ENCODE measurements around the gene EPHA8. TPM values are rescaled to one million over a fixed set of nuclear protein-coding genes. Genes with fewer than 3 reads are reported as not detected.

EPHA8 gene
- total RNA-seq, 1 experiment from 2014 or later: not detected

- Histone ChIP-seq H3K4me1 (ENCODE audit: low read length) (no peaks in the 10 kb centered on the region), H3K9ac (ENCODE audit: low read length) (no peak overlapping the region), H3K4me3 (ENCODE audit: low read length) (no peak overlapping the region), H3K9me3 (ENCODE audit: low read length) (no peaks in the 10 kb centered on the region), H3K27me3 (ENCODE audit: low read length) (no peaks in the 10 kb centered on the region), H3K36me3 (ENCODE audit: insufficient read depth, low read length) (no peaks in the 10 kb centered on the region), H3K4me2 (ENCODE audit: low read depth, low read length, poor library complexity, severe bottlenecking) (no peak overlapping the region), H3K27ac (ENCODE audit: low read length) (no peak overlapping the region), H3K79me2 (ENCODE audit: low read length) (no peaks in the 10 kb centered on the region), H4K20me1 (ENCODE audit: insufficient read depth, low read depth, low read length) (no peaks in the 10 kb centered on the region; the same call in 1 of the 2 replicates), H2AFZ (ENCODE audit: low read length) (no peak overlapping the region), H3K9me2 (replicated peaks; ENCODE audit: insufficient read depth, low read length) (no peaks in the 10 kb centered on the region)
- DNase-seq: no peak
These were observed 648 bp downstream of the EPHA8 start for GRCh38 chr1:22563671-22564602.

DNA sequence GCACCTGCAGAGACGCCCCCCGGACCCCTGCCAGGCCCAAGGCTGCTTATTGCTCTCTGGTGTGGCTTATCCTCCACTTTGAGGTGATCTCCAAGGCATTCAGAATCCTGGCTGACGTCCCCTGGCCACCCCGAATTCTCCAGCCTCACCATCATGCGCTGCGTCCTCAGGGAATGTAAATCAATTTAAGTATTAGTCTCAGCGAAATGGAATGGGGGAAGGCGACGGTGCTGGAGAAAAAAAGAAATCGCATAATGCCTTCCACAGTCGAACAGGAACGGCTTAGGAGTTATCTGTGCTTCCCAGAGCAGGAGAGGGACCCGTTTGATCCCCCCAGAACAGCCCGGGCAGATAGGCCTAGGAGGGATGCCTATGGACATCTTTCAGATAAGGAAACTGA, 2.9 kb downstream of the EPHA8 start:
- H3K4me3 ChIP-seq (ENCODE audit: low read length): no peak overlapping the region
- H3K4me1 ChIP-seq (ENCODE audit: low read length): no peaks in the 10 kb centered on the region
- H3K36me3 ChIP-seq (ENCODE audit: insufficient read depth, low read length): no peaks in the 10 kb centered on the region
- H3K27ac ChIP-seq (ENCODE audit: low read length): no peak overlapping the region
- no peaks in the 10 kb centered on the region for H4K20me1 ChIP-seq (ENCODE audit: insufficient read depth, low read depth, low read length)
- H3K9ac ChIP-seq (ENCODE audit: low read length): no peak overlapping the region
- H3K9me3 ChIP-seq (ENCODE audit: low read length): no peaks in the 10 kb centered on the region
- H3K9me2 ChIP-seq (replicated peaks; ENCODE audit: insufficient read depth, low read length): no peaks in the 10 kb centered on the region
- H3K27me3 ChIP-seq (ENCODE audit: low read length): no peaks in the 10 kb centered on the region
- H3K4me2 ChIP-seq (ENCODE audit: low read depth, low read length, poor library complexity, severe bottlenecking): no peak overlapping the region
- DNase-seq: no peak
- H2AFZ ChIP-seq (ENCODE audit: low read length): no peak overlapping the region
- H3K79me2 ChIP-seq (ENCODE audit: low read length): no peaks in the 10 kb centered on the region

DNA sequence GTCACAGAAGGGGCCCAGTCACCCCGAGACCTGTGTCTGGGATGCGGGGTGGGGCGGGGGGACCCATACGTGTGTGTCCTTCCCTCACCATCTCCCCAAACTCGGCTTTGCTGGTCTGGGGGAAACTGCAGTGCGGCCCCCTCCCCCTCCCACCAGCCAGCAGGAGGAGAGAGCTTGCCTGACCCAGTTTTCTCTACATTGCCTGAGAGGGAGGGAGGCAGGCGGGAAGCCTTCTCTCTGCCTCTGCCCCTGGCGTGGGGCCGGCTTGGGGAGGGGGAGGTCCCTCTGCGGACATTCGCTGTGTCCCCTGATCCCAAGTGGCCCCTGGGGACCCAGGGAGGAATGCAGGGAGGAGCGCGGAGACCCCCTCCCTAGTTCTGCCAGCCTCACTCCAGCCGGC, 3.9 kb downstream of the EPHA8 start:
- Histone ChIP-seq H3K27ac (ENCODE audit: low read length) (no peak overlapping the region), H2AFZ (ENCODE audit: low read length) (no peak overlapping the region), H3K9me3 (ENCODE audit: low read length) (no peaks in the 10 kb centered on the region), H3K9ac (ENCODE audit: low read length) (no peak overlapping the region), H3K9me2 (replicated peaks; ENCODE audit: insufficient read depth, low read length) (no peaks in the 10 kb centered on the region), H3K27me3 (ENCODE audit: low read length) (no peaks in the 10 kb centered on the region), H3K79me2 (ENCODE audit: low read length) (no peaks in the 10 kb centered on the region), H3K4me3 (ENCODE audit: low read length) (no peak overlapping the region), H3K36me3 (ENCODE audit: insufficient read depth, low read length) (no peaks in the 10 kb centered on the region), H4K20me1 (ENCODE audit: insufficient read depth, low read depth, low read length) (no peaks in the 10 kb centered on the region), H3K4me2 (ENCODE audit: low read depth, low read length, poor library complexity, severe bottlenecking) (no peak overlapping the region), H3K4me1 (ENCODE audit: low read length) (no peaks in the 10 kb centered on the region)
- no peak for DNase-seq

- no peak overlapping the region for H3K4me2 ChIP-seq (ENCODE audit: low read depth, low read length, poor library complexity, severe bottlenecking)
- no peak overlapping the region for H3K4me3 ChIP-seq (ENCODE audit: low read length)
- no peak for DNase-seq
- no peak overlapping the region for H2AFZ ChIP-seq (ENCODE audit: low read length)
- H3K27me3 ChIP-seq (ENCODE audit: low read length): no peaks in the 10 kb centered on the region
- no peaks in the 10 kb centered on the region for H4K20me1 ChIP-seq (ENCODE audit: insufficient read depth, low read depth, low read length)
- no peak overlapping the region for H3K27ac ChIP-seq (ENCODE audit: low read length)
- no peaks in the 10 kb centered on the region for H3K4me1 ChIP-seq (ENCODE audit: low read length)
- no peaks in the 10 kb centered on the region for H3K9me3 ChIP-seq (ENCODE audit: low read length)
- no peak overlapping the region for H3K9ac ChIP-seq (ENCODE audit: low read length)
- H3K9me2 ChIP-seq (replicated peaks; ENCODE audit: insufficient read depth, low read length): no peaks in the 10 kb centered on the region
- no peaks in the 10 kb centered on the region for H3K79me2 ChIP-seq (ENCODE audit: low read length)
- H3K36me3 ChIP-seq (ENCODE audit: insufficient read depth, low read length): no peaks in the 10 kb centered on the region
These were observed 4.7 kb downstream of the EPHA8 start for GRCh38 chr1:22567994-22568393.

DNA sequence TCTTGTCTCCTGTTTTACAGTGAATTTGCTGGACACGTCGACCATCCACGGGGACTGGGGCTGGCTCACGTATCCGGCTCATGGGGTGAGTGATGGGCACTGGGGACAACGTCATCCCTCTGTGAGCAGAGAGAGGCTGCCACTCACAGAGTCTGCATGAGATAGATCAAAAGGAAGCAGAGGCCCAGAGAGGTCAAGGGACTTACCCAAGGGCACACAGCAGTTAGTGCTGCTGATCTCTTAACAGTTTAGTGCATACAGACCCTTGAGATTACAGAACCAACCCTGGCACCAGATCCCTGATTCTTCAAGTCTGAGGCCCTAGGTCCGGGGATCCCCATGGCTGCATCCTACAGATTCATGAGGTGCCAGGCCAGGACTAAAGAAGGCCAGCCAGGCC, 6.0 kb downstream of the EPHA8 start:
- no peaks in the 10 kb centered on the region for H3K4me1 ChIP-seq (ENCODE audit: low read length)
- no peak for DNase-seq
- no peaks in the 10 kb centered on the region for H3K27me3 ChIP-seq (ENCODE audit: low read length)
- H3K9me2 ChIP-seq (replicated peaks; ENCODE audit: insufficient read depth, low read length): no peaks in the 10 kb centered on the region
- H3K4me2 ChIP-seq (ENCODE audit: low read depth, low read length, poor library complexity, severe bottlenecking): no peak overlapping the region
- no peaks in the 10 kb centered on the region for H3K9me3 ChIP-seq (ENCODE audit: low read length)
- H2AFZ ChIP-seq (ENCODE audit: low read length): no peak overlapping the region
- no peak overlapping the region for H3K4me3 ChIP-seq (ENCODE audit: low read length)
- no peak overlapping the region for H3K27ac ChIP-seq (ENCODE audit: low read length)
- H3K79me2 ChIP-seq (ENCODE audit: low read length): no peaks in the 10 kb centered on the region
- no peak overlapping the region for H3K9ac ChIP-seq (ENCODE audit: low read length)
- H3K36me3 ChIP-seq (ENCODE audit: insufficient read depth, low read length): no peaks in the 10 kb centered on the region
- no peaks in the 10 kb centered on the region for H4K20me1 ChIP-seq (ENCODE audit: insufficient read depth, low read depth, low read length)

DNA sequence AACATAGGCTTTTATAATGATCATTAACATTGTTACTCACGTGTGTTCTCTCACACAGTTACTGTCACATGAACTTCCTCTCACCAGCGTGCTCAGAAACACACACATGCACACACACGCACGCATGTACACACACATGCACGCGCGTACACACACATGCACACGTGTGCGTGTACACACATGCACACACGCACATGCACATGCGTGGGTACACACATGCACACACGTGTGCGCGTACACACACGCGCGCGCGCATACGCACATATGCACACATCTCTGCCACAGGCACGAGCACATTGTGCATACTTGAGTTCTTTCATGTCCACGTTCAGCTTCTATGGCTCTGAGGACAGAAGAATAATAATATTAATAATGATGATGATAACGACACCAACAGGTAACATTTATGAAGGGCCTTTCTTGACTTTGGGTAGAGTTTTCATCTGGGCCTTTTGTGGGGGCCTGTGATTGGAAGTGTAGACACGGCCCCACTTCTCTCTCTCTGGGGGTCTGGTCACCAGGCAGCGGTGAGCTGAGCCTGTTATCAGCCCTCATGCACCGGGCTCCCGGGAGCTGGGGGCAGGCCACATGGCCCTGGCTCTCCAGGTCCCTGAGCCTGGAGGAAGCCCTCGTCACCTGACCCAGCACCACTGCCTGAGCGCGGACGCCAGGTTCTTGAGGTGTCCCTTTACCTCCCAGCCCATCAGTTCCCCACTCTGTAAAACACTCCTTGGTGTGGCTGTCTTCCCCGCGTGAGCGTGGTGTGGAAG, 7.0 kb downstream of the EPHA8 start:
- Histone ChIP-seq H2AFZ (ENCODE audit: low read length) (no peak overlapping the region), H3K27ac (ENCODE audit: low read length) (no peak overlapping the region), H4K20me1 (ENCODE audit: insufficient read depth, low read depth, low read length) (no peaks in the 10 kb centered on the region), H3K4me3 (ENCODE audit: low read length) (no peak overlapping the region), H3K79me2 (ENCODE audit: low read length) (no peaks in the 10 kb centered on the region), H3K9me3 (ENCODE audit: low read length) (no peaks in the 10 kb centered on the region), H3K27me3 (ENCODE audit: low read length) (no peaks in the 10 kb centered on the region), H3K4me1 (ENCODE audit: low read length) (no peaks in the 10 kb centered on the region), H3K9me2 (replicated peaks; ENCODE audit: insufficient read depth, low read length) (no peaks in the 10 kb centered on the region), H3K36me3 (ENCODE audit: insufficient read depth, low read length) (no peaks in the 10 kb centered on the region), H3K9ac (ENCODE audit: low read length) (no peak overlapping the region), H3K4me2 (ENCODE audit: low read depth, low read length, poor library complexity, severe bottlenecking) (no peak overlapping the region)
- no peak for DNase-seq

DNA sequence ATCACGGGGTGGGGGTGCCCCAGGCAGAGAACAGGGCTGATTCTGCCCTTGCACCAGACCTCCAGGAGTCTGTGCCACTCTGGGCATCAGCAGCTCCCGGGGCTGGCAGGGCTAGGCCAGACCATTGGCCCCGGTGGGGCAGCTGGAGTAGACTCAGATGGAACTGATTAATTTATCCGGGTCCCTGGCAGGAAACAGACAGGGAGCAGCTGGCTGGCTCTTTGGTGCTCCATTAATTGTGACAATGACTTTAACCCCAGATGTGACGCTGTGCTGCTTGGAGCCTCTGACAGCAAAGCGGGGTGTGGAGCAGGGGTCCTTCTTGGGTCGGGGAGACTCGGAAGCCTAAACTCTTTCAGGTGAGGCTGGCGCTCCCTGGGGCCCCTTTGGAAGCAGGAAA, 9.5 kb downstream of the EPHA8 start:
- no peaks in the 10 kb centered on the region for H3K4me1 ChIP-seq (ENCODE audit: low read length)
- DNase-seq: no peak
- H3K79me2 ChIP-seq (ENCODE audit: low read length): no peaks in the 10 kb centered on the region
- no peaks in the 10 kb centered on the region for H3K9me2 ChIP-seq (replicated peaks; ENCODE audit: insufficient read depth, low read length)
- H2AFZ ChIP-seq (ENCODE audit: low read length): no peak overlapping the region
- H3K36me3 ChIP-seq (ENCODE audit: insufficient read depth, low read length): no peaks in the 10 kb centered on the region
- H3K27me3 ChIP-seq (ENCODE audit: low read length): no peaks in the 10 kb centered on the region
- no peak overlapping the region for H3K27ac ChIP-seq (ENCODE audit: low read length)
- H4K20me1 ChIP-seq (ENCODE audit: insufficient read depth, low read depth, low read length): no peaks in the 10 kb centered on the region
- H3K9ac ChIP-seq (ENCODE audit: low read length): no peak overlapping the region
- H3K4me3 ChIP-seq (ENCODE audit: low read length): no peak overlapping the region
- peaks cover 3% of the 10 kb centered on the region; the same call in 1 of the 2 replicates for H3K9me3 ChIP-seq (ENCODE audit: low read length)
- no peak overlapping the region for H3K4me2 ChIP-seq (ENCODE audit: low read depth, low read length, poor library complexity, severe bottlenecking)

DNA sequence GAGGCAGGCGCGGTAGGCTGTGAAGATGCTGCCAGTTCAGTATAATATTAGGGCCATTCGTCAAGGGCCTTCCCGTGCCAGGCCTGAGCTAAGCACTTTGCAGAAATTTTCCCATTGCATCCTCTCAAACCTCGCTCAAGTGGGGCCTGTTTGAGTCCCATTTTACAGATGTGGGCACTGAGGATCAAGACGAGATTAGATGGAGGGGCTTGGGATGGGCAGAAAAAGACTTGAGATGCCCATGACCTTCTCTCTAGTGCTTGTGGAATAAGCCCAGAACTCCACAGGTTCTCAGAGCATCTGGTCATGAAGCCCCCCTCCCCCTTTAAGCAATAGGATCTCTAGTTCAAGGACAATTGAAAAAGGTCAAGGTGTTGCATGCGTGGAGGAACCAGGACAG, 9.9 kb downstream of the EPHA8 start:
- Histone ChIP-seq H3K9me3 (ENCODE audit: low read length) (peaks cover 8% of the 10 kb centered on the region; the same call in 1 of the 2 replicates), H3K4me1 (ENCODE audit: low read length) (no peaks in the 10 kb centered on the region), H3K36me3 (ENCODE audit: insufficient read depth, low read length) (no peaks in the 10 kb centered on the region), H3K27me3 (ENCODE audit: low read length) (no peaks in the 10 kb centered on the region), H3K4me2 (ENCODE audit: low read depth, low read length, poor library complexity, severe bottlenecking) (no peak overlapping the region), H3K27ac (ENCODE audit: low read length) (no peak overlapping the region), H3K9ac (ENCODE audit: low read length) (no peak overlapping the region), H4K20me1 (ENCODE audit: insufficient read depth, low read depth, low read length) (no peaks in the 10 kb centered on the region), H3K9me2 (replicated peaks; ENCODE audit: insufficient read depth, low read length) (no peaks in the 10 kb centered on the region), H3K4me3 (ENCODE audit: low read length) (no peak overlapping the region), H2AFZ (ENCODE audit: low read length) (no peak overlapping the region), H3K79me2 (ENCODE audit: low read length) (no peaks in the 10 kb centered on the region)
- DNase-seq: no peak
